Astrocyte (in vitro differentiated cells and primary cell): ENCODE results near the gene GRM5.

Experiments used
- EZH2 ChIP-seq: IDR thresholded peaks from 2 replicates; pipeline ENCODE4 v1.6.1; 2012; ENCODE audit warnings: mild to moderate bottlenecking, low read length, inconsistent platforms; ENCODE audit not compliant: insufficient read depth
- TF ChIP-seq, protein P1 (sequence below): IDR thresholded peaks from 2 replicates; pipeline ENCODE4 v1.5.1; 2011; ENCODE audit warnings: low read depth, mild to moderate bottlenecking, inconsistent platforms, low read length, moderate library complexity; ENCODE audit not compliant: insufficient read depth

DNA sequence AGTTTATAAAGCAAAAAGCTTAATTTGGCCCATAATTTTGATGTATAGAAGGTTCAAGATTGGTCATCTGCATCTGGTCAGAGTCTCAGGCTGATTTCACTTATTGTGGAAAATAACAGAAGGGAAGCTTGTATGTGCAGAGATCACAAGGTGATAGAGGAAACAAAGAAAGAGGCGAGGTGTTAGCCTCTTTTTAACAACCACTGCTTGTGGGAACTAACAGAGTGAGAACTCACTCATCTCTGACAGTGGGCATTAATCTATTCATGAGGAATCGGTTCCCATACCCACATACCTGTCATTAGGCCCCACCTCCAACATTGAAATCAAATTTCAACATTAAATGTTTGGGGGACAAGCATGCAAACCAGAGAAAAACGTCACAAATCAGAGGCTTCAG lies 250.3 kb downstream of the GRM5 start:
- TF ChIP-seq, protein P1, sequence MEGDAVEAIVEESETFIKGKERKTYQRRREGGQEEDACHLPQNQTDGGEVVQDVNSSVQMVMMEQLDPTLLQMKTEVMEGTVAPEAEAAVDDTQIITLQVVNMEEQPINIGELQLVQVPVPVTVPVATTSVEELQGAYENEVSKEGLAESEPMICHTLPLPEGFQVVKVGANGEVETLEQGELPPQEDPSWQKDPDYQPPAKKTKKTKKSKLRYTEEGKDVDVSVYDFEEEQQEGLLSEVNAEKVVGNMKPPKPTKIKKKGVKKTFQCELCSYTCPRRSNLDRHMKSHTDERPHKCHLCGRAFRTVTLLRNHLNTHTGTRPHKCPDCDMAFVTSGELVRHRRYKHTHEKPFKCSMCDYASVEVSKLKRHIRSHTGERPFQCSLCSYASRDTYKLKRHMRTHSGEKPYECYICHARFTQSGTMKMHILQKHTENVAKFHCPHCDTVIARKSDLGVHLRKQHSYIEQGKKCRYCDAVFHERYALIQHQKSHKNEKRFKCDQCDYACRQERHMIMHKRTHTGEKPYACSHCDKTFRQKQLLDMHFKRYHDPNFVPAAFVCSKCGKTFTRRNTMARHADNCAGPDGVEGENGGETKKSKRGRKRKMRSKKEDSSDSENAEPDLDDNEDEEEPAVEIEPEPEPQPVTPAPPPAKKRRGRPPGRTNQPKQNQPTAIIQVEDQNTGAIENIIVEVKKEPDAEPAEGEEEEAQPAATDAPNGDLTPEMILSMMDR = no peak
- no peak for TF ChIP-seq EZH2
